GM12875 (cell line): ENCODE data around the gene ATG101.

ENCODE experiments used
- H3K4me3 ChIP-seq: one replicate; pipeline ENCODE4 v1.5.1; 2011; ENCODE audit warnings: low read depth, low read length, control low read depth
- TF ChIP-seq, protein P1 (sequence below): IDR thresholded peaks from 2 replicates; pipeline ENCODE4 v1.5.1; 2011; ENCODE audit warnings: low read depth, mild to moderate bottlenecking, control low read depth, inconsistent platforms, low read length, moderate library complexity, borderline replicate concordance; ENCODE audit not compliant: insufficient read depth

Gene ATG101

DNA sequence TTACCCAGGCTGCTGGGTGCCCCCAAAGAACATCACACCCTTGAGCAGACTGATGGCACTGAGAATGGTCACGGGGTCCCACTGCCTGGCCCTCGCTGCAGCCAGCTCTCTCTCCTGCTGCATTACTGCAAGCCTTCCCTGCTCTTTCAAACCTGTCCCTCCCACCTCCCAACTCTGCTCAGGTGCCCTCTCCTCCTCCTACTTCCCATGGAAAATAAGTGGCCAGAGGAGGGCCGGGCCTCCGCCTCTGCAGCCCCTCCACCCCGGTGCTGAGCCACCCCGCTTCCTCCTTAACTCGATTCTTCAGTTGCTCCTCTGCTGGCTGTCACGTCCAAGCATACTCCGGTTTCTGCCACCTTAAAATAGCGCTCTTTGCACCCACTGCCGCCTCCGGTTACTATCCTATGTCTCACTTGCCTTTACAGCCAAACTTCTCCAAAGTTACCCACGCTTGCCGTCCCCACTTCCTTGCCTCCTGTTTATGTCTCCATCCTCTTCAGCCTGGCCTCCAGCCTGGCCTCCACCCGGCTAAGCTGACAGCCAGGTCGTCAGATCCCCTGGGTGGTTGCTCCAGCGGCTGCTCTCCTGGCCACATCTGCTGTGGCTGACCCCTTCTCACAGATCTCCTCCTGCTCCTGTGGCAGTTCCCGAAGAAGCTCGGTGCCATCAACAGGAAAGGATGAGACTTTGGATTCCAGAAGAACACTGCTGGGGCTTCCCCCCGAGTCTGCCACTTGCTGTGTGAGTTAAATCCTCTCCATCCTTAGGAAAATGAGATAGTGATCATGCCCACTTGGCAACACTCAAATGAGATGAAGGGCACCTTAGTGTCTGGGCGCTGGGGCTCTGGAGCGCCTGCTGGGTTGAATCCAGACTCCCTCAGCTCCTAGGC lies 17.4 kb downstream of the ATG101 start:
- TF ChIP-seq, protein P1, sequence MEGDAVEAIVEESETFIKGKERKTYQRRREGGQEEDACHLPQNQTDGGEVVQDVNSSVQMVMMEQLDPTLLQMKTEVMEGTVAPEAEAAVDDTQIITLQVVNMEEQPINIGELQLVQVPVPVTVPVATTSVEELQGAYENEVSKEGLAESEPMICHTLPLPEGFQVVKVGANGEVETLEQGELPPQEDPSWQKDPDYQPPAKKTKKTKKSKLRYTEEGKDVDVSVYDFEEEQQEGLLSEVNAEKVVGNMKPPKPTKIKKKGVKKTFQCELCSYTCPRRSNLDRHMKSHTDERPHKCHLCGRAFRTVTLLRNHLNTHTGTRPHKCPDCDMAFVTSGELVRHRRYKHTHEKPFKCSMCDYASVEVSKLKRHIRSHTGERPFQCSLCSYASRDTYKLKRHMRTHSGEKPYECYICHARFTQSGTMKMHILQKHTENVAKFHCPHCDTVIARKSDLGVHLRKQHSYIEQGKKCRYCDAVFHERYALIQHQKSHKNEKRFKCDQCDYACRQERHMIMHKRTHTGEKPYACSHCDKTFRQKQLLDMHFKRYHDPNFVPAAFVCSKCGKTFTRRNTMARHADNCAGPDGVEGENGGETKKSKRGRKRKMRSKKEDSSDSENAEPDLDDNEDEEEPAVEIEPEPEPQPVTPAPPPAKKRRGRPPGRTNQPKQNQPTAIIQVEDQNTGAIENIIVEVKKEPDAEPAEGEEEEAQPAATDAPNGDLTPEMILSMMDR, result no peak
- no peak overlapping the region for H3K4me3 ChIP-seq

DNA sequence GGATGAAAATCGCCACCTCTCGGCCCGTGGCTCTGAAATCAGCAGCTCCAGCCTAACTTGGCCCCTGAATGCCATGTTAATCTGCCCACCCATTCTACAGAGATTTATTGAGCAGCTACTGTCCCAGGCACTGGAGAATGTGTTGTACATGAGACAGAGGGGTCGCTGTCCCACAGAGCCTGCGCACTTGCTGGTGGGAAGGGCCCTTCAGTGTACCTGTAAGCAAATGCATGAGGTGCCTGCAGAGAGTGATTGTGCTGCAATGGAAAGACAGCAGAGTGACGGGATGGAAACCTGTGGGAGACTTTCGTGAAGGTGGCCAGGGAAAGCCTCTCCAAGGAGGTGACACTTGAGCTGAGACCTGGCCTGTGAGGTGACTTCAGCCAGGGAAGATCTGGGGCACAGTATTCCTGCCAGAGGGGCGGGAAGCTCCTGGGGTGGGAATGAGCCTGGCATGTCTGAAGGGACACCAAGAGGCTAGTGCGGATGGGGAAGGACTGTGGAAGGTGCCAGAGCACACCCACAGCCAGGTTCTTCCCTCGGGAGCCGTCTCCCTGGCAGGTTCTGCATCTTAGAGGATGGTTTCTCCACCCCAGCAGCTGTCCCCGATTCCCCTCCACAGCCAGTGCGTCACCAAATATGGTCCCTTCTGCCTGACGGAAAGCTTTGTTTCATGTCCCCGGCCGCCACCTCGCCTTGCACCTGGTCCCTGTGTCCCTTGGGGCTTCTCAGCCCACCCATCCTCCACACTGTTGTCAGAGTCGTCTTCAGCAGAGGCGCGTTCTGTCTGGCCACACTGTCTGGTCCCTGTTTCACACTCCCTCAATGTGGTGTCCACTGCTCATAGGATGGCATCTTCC lies 18.4 kb downstream of the ATG101 start:
- no peak overlapping the region for H3K4me3 ChIP-seq
- TF ChIP-seq, protein P1, result no peak

DNA sequence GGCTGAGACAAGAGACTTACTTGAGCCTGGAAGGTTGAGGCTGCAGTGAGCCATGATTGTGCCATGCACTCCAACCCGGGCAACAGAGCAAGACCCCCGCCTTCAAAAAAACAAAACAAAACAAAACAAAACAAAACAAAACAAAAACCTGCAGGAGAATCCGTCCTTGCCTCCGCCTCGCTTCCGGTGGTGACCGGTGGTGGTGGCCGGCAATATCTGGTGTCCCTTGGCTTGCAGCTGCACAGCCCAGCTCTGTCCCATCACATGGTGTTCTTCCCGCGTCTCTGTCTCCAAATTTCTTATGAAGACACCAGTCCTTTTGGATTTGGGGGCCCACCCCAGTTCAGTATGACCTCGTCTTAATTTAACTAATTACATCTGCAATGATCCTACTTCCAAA lies 19.7 kb downstream of the ATG101 start:
- no peak overlapping the region for H3K4me3 ChIP-seq
- TF ChIP-seq, protein P1, result no peak

DNA sequence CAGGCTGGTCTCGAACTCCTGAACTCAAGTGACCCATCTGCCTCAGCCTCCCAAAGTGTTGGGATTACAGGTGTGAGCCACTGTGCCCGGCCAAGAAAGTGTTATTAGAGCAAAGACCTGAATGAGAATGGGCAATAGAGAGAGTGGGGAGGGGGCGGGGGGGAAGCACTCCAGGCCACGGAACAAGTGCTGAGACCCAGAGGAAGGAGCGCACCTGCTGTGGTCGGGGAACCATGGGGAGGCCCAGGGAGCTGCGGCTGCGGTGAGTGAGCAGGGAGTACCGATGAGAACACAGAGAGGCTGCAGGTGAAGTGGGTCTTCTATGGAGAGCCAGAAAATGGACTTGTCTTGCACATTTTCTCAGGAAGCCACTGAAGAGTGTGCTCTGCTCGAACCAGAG lies 20.5 kb downstream of the ATG101 start:
- H3K4me3 ChIP-seq, result no peak overlapping the region
- TF ChIP-seq, protein P1, result no peak

DNA sequence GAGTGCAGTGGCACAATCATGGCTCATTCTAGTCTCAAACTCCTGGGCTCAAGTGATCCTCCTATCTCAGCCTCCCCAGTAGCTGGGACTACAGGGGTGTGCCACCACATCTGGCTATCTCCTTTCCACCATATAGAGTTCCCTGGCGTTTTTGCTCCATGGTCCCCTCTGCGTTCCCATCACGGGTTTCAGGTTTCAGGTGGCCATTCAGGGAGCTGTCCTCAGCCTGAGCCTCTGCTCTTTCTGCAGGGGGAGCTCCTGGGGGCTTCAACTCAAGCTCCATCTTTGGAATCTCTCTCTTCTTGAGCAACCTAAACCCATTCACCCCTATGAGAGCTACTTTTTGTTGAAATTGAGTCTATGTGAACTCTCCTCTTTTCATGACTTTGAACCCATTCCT lies 21.3 kb downstream of the ATG101 start:
- TF ChIP-seq, protein P1, result no peak
- H3K4me3 ChIP-seq, result no peak overlapping the region

DNA sequence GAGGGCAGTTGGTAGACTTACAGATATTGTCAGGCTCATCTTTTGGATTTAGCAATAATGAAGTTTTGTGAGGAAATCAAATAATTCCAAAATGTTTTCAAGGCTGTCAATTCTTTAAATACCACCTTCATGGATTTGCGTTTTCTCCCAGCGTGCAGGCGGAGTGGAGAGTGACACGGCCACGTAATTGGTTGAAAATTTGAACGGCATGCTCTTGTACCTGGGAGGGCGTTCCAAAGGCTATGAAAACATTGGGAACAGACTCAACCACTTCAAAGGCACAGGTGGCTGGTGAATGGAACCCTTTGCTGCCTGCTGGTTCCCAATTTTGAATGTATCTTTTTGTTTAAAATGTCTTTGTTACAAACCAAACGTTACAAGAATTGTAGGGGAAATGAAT lies 22.1 kb downstream of the ATG101 start:
- TF ChIP-seq, protein P1, result no peak
- no peak overlapping the region for H3K4me3 ChIP-seq
